BLaER1 (cell line): ENCODE measurements around the gene GEMIN7.

Source experiments
- H3K27ac ChIP-seq: shearing (Covaris generic); formaldehyde crosslinking; 2 replicates; pipeline ENCODE4 v1.8.1; 2022
- H3K27me3 ChIP-seq: shearing (Covaris generic); formaldehyde crosslinking; 2 replicates; pipeline ENCODE4 v1.8.1; 2022
- H3K36me3 ChIP-seq: shearing (Covaris generic); formaldehyde crosslinking; 2 replicates; pipeline ENCODE4 v1.8.1; 2022
- H3K4me1 ChIP-seq: shearing (Covaris generic); formaldehyde crosslinking; 2 replicates; pipeline ENCODE4 v1.8.1; 2022
- H3K4me2 ChIP-seq: shearing (Covaris generic); formaldehyde crosslinking; 2 replicates; pipeline ENCODE4 v1.8.1; 2022
- H3K4me3 ChIP-seq: shearing (Covaris generic); formaldehyde crosslinking; 2 replicates; pipeline ENCODE4 v1.8.1; 2022
- H3K9ac ChIP-seq: shearing (Covaris generic); formaldehyde crosslinking; 2 replicates; pipeline ENCODE4 v1.8.1; 2022
- H3K9me3 ChIP-seq: shearing (Covaris generic); formaldehyde crosslinking; 2 replicates; pipeline ENCODE4 v1.8.1; 2022
- H4K20me1 ChIP-seq: shearing (Covaris generic); formaldehyde crosslinking; 2 replicates; pipeline ENCODE4 v1.8.1; 2022
- Cebpa-rat ChIP-seq: shearing (Covaris generic); IDR thresholded peaks from 2 replicates; pipeline ENCODE4 v1.8.1; 2022

Gene GEMIN7

DNA sequence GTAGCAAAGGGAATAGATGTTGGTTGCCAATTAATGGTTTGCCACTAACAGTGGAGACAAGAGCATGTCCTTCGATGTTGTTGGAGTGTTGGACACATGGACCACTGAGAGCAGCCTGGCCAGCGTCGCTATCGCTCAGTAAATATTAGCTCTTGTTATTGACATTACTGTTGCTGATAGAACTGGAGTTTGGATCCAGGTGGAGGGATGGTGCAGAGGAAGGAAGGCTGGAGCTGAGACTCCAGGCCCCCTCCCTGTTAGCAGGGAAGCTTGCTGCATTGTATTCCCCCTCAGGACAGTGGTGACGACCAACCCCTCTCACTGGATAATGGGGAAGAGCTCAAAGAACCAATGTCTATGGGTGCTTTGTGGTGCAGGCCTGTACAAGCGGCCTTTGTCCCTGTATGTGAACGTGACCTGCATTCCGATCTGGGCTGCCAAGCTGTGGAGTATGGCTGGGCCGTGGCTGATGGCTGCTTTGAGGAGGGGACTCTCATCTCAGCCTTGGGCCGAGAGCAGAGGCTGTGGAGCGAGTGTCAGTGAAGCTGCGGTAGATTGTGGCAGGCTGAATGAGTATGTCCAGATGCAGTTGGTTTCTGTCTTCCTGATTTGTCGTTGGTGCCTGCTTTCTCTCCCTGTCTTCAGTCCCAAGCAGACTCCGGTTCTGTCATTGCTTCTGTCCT is 33.2 kb upstream of the GEMIN7 start:
- H3K4me1 ChIP-seq: peaks cover 31% of the 10 kb centered on the region
- H3K27me3 ChIP-seq: no peaks in the 10 kb centered on the region
- peak overlapping the region; percentile 36; the same call in 1 of the 2 replicates for H3K4me2 ChIP-seq
- H3K4me3 ChIP-seq: no peak overlapping the region
- H4K20me1 ChIP-seq: peaks cover 100% of the 10 kb centered on the region
- no peak for TF ChIP-seq Cebpa-rat
- H3K27ac ChIP-seq: no peak overlapping the region
- H3K9me3 ChIP-seq: no peaks in the 10 kb centered on the region
- peaks cover 90% of the 10 kb centered on the region for H3K36me3 ChIP-seq
- H3K9ac ChIP-seq: peak overlapping the region; percentile 43; the same call in 1 of the 2 replicates

DNA sequence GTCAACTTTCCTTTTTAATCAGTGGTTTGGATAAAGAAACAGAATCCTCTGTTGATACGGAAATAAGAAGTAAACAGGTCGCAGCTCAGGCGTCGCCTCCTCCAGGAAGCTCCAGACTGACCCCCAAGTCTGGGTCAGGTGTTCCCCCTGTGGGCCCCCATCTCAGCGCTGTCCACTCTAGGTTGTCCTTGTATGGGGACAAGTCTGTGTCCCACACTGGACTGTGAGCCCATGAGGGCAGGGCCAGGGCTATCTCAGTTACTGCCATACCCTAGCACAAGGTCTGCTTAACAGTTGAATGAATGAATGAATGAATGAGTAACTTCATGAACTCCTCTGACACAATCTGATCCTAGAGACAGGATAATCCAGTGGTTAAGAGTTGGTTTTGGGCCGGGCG is 32.7 kb upstream of the GEMIN7 start:
- Histone ChIP-seq H3K27ac (no peak overlapping the region), H3K4me3 (no peak overlapping the region), H3K36me3 (peaks cover 90% of the 10 kb centered on the region), H3K4me2 (peak overlapping the region; percentile 36), H3K9me3 (no peaks in the 10 kb centered on the region), H3K9ac (0 out of 2 replicates have a peak overlapping the region, but pooled peaks have one; percentile 43), H3K4me1 (peaks cover 29% of the 10 kb centered on the region), H4K20me1 (peaks cover 100% of the 10 kb centered on the region), H3K27me3 (no peaks in the 10 kb centered on the region)
- TF ChIP-seq Cebpa-rat: no peak

DNA sequence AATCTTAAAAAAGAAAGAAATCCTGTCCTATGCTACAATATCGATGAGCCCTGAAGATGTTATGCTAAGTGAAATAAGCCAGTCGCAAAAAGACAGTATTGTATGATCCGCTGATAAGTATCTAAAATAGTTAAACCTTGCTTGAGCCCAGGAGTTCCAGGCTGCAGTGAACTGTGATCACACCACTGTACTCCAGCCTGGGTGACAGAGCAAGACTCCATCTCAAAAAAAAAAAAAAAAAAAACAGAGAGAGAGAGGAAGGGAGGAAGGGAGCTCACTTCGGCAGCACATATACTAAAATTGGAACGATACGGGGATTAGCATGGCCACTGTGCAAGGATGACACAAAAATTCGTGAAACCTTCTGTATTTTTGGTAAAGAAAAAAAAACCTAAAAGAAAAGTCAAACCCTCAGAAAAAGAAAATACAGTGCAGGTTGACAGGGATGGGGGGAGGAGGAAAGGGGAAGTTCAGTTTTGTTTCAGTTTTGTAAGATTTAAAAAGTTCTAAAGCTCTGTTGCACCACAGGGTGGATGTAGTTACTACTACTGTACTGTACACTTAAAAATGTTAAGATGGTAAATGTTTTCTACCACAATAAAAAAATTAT is 31.8 kb upstream of the GEMIN7 start:
- H3K9ac ChIP-seq: peak overlapping the region; percentile 46
- peaks cover 90% of the 10 kb centered on the region for H3K36me3 ChIP-seq
- no peaks in the 10 kb centered on the region for H3K27me3 ChIP-seq
- no peak overlapping the region for H3K4me3 ChIP-seq
- peaks cover 37% of the 10 kb centered on the region for H3K4me1 ChIP-seq
- peak overlapping the region; percentile 36 for H3K4me2 ChIP-seq
- no peaks in the 10 kb centered on the region for H3K9me3 ChIP-seq
- TF ChIP-seq Cebpa-rat: no peak
- H3K27ac ChIP-seq: no peak overlapping the region
- peaks cover 100% of the 10 kb centered on the region for H4K20me1 ChIP-seq

DNA sequence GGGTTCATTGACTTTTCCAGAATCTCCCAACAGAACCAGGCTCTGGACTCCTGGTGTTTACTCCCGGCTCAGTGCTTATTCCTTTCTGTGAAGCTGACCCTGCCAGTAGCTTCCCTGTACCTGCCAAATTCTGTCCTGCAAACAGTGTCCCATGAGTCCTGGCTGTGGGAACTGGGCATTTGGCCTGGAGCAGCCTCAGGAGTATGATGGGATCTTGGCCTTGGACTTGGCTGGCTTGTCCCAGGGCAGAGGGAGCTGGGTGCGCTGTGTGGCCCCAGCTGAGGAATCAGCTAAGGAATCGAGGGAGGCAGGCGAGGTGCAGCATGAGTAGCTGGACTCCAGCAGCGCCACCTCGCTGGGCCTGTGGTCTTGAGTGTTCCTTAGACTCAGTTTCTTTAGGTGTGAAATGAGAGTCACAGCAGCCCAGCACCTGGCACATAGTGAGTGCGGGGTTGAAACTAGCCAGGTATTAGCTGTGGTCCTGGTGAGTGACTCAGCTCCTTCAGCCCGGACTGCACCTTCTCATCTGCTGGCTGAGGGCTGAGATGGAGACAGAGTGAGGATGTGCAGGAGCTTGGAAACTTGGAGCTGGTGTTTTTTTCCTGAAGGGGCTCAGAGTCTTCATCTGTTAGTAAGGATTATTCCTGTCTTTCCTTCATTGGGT is 29.9 kb upstream of the GEMIN7 start:
- Histone ChIP-seq H3K36me3 (peaks cover 90% of the 10 kb centered on the region), H3K9me3 (no peaks in the 10 kb centered on the region), H3K4me3 (no peak overlapping the region), H4K20me1 (peaks cover 100% of the 10 kb centered on the region), H3K27ac (peak overlapping the region; percentile 6; the same call in 1 of the 2 replicates), H3K27me3 (no peaks in the 10 kb centered on the region), H3K4me2 (no peak overlapping the region), H3K4me1 (peaks cover 41% of the 10 kb centered on the region), H3K9ac (peak overlapping the region; percentile 31; the same call in 1 of the 2 replicates)
- no peak for TF ChIP-seq Cebpa-rat

DNA sequence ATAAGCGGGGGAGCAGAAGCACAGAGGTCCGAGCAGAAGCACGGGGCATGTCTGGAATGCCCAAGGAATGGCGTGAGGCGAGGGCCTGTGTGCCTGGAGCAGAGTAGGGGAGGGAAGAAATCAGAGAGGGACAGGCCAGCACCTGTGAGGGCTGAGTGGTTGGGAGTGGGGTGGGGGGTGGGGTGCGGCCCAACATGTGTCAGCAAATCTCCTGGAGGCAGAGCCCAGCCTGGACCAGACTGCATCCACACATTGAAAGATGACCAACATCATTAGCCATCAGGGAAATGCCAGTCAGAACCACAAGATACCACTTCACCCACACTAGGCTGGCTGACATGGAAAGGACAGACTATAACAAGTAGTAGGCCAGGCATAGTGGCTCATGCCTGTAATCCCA is 29.0 kb upstream of the GEMIN7 start:
- Histone ChIP-seq H3K4me2 (no peak overlapping the region), H3K27me3 (no peaks in the 10 kb centered on the region), H3K4me1 (peaks cover 41% of the 10 kb centered on the region), H3K27ac (no peak overlapping the region), H3K36me3 (peaks cover 90% of the 10 kb centered on the region), H4K20me1 (peaks cover 100% of the 10 kb centered on the region), H3K9ac (no peak overlapping the region), H3K9me3 (no peaks in the 10 kb centered on the region), H3K4me3 (no peak overlapping the region)
- no peak for TF ChIP-seq Cebpa-rat

DNA sequence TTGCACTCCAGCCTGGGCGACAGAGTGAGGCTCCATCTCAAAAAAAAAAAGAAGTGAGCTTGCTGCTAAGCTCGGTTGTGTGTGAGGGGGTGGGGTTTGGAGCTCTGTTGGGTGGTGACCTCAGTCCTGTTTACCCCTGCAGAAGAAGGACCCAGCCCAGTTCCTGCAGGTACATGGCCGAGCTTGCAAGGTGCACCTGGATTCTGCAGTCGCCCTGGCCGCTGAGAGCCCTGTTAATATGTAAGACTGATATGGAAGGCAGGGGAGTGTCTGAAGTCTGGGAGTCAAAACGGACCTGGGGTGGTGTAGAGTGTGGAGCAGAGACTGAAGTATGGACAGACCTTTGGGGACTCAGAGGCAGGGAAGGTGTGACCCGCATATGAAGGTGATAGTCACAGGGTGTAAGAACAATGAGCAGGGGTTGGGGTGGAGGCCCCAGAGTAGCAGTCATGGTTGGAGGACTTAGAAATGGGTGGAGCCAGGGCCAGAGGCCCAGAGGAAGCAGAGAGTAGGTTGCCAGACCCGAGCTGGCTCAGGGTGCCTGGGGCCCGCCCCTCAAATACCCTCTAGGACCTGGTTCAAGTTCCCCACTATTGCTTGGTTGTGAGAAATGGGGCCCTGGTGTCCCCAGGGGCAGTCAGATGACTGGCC is 27.0 kb upstream of the GEMIN7 start:
- no peak overlapping the region for H3K4me3 ChIP-seq
- 0 out of 2 replicates have a peak overlapping the region, but pooled peaks have one; percentile 24 for H3K9ac ChIP-seq
- H3K27me3 ChIP-seq: no peaks in the 10 kb centered on the region
- H3K4me1 ChIP-seq: peaks cover 25% of the 10 kb centered on the region
- H3K9me3 ChIP-seq: no peaks in the 10 kb centered on the region
- no peak overlapping the region for H3K4me2 ChIP-seq
- H3K36me3 ChIP-seq: peaks cover 90% of the 10 kb centered on the region
- H3K27ac ChIP-seq: 0 out of 2 replicates have a peak overlapping the region, but pooled peaks have one; percentile 13
- H4K20me1 ChIP-seq: peaks cover 100% of the 10 kb centered on the region
- TF ChIP-seq Cebpa-rat: no peak

DNA sequence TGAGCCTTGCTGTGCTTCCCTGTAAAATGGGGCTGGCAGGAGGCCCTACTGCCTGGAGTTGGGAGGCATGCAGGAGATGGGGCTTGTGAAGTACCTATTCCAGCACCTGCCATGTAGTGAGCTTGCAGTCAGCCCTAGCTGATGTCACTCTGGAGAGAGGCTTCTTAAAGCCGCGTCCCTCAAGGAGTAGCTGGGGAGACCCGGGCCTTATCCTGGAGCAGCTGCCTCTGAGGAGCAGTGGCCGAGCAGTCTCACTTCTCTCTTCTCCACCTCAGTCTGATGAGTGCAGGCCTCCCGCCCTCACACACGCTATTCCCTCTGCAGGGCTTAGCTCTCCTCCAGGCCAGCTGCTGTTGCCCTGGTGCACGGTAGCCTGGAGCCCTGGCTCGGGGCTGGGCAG is 22.2 kb upstream of the GEMIN7 start:
- H3K4me1 ChIP-seq: peaks cover 8% of the 10 kb centered on the region
- no peak overlapping the region for H3K4me2 ChIP-seq
- H3K36me3 ChIP-seq: peaks cover 100% of the 10 kb centered on the region
- no peak overlapping the region for H3K4me3 ChIP-seq
- no peak for TF ChIP-seq Cebpa-rat
- no peak overlapping the region for H3K9ac ChIP-seq
- H3K9me3 ChIP-seq: no peaks in the 10 kb centered on the region
- peaks cover 92% of the 10 kb centered on the region for H4K20me1 ChIP-seq
- H3K27ac ChIP-seq: no peak overlapping the region
- H3K27me3 ChIP-seq: no peaks in the 10 kb centered on the region

DNA sequence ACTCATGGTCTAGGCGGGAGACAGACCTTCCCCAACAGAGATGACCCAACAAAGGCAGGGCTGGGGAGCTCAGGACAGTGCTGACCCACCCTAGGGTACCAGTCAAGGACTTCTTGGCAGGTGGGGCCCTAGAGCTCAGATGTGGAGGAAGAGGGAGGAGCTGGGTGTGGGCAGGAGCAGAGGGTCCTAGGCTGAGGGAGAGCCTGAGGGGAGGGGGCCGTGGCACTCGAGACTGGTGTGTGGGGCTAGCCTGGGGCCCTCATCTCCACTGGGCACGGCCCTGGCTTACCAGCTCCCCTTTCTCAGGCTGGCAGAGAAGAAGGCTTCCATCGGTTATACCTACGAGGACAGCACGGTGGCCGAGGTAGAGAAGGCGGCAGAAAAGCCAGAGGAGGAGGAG is 21.6 kb upstream of the GEMIN7 start:
- no peak overlapping the region for H3K4me3 ChIP-seq
- H3K27ac ChIP-seq: no peak overlapping the region
- no peak overlapping the region for H3K4me2 ChIP-seq
- no peak overlapping the region for H3K9ac ChIP-seq
- no peaks in the 10 kb centered on the region for H3K9me3 ChIP-seq
- TF ChIP-seq Cebpa-rat: no peak
- H3K27me3 ChIP-seq: no peaks in the 10 kb centered on the region
- peaks cover 2% of the 10 kb centered on the region for H3K4me1 ChIP-seq
- H3K36me3 ChIP-seq: peaks cover 100% of the 10 kb centered on the region
- H4K20me1 ChIP-seq: peaks cover 85% of the 10 kb centered on the region

DNA sequence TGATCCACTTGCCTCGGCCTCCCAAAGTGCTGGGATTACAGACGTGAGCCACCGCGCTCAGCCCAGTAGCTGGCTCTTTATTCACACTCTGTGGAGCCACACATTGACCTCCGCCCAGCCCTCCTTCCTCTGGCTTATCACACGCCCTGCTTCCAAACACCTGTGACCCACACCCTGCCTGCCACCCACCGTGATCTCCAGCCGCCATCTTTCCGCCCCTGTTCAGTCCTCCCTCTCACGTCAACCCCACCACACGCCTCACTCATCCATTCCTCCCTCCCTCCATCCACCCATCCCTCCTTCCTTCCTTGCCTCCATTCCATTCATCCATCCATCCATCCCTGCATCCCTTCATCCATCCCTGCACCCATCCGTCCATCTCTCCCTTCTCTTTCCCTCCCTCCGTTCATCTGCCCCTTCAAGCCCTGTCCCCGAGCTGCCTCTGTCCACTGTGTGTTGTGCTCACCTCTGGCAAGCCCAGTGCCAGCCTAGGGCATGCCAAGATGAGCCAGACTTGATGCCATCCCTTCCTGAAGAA is 20.4 kb upstream of the GEMIN7 start:
- Histone ChIP-seq H3K4me3 (no peak overlapping the region), H4K20me1 (peaks cover 77% of the 10 kb centered on the region), H3K4me1 (no peaks in the 10 kb centered on the region), H3K9ac (no peak overlapping the region), H3K36me3 (peaks cover 100% of the 10 kb centered on the region), H3K4me2 (no peak overlapping the region), H3K27me3 (no peaks in the 10 kb centered on the region), H3K9me3 (no peaks in the 10 kb centered on the region), H3K27ac (no peak overlapping the region)
- no peak for TF ChIP-seq Cebpa-rat
